GM12801 (cell line): Measurements from ENCODE around the gene SERAC1.

Experiments
- CTCF ChIP-seq: IDR thresholded peaks from one replicate; pipeline ENCODE4 v1.5.1; 2011; ENCODE audit warnings: control low read depth; ENCODE audit not compliant: insufficient read length; ENCODE audit errors: extremely low read depth

Gene SERAC1

GRCh38 chr6:158160932-158161539, 7.0 kb downstream of the SERAC1 start:
- no peak for TF ChIP-seq CTCF

- no peak for TF ChIP-seq CTCF
Measured at GRCh38 chr6:158158748-158159147, 9.3 kb downstream of the SERAC1 start.

DNA sequence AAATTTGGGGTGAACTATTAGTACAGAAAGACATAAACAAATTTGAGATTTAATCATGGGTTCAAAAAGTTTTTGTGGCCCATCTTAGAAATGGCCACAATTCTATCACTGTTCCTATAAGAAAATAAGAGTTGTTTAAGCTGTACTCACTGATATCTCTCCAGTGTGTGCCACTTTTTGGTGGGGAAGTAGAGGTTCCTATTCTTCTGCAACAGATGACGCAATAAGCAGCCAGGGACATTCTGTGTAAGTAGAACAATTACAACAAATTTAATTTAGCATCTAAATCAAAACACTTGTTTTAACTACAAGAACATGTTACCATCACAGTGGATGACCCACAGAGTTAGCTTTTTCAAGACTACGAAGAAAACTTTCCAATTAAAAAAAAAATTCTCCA, 9.9 kb downstream of the SERAC1 start:
- no peak for TF ChIP-seq CTCF

- TF ChIP-seq CTCF = no peak
Measured at GRCh38 chr6:158157064-158157764, 10.8 kb downstream of the SERAC1 start.

GRCh38 chr6:158154816-158155215, 13.2 kb downstream of the SERAC1 start:
- TF ChIP-seq CTCF = no peak

- TF ChIP-seq CTCF = no peak
Measured at GRCh38 chr6:158153576-158153975, 14.5 kb downstream of the SERAC1 start.

DNA sequence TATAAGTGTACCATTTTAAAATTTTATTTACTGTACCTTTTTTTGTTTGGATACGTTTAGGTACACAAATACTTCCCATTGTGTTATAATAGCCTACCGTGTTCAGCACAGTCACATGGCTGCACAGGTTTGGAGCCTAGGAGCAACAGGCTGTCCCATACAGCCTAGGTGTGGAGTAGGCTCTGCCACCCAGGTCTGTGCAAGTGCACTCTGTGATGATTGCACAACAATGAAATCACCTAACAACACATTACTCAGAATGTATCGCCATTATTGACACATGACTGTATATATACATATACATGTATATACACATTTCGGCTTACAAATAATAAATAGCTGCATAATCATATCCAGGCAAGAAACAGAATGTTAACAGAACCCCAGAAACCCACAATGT, 15.4 kb downstream of the SERAC1 start:
- TF ChIP-seq CTCF = no peak

- no peak for TF ChIP-seq CTCF
Measured at GRCh38 chr6:158150701-158151100, 17.4 kb downstream of the SERAC1 start.
